KBM-7 (cell line): Measurements from ENCODE around the gene TNFRSF4.
"Not testable (repeated sequence)": the region's sequence is repeated elsewhere in the genome, so short reads cannot be mapped to it uniquely, and the experiment has no call there.

Experiments
- DNase-seq: peaks from one replicate; pipeline ENCODE4 v3.0.0-alpha.2; 2015
- in situ Hi-C: fragments of 300-500 bp; cut with MboI; formaldehyde crosslinking; loops from 2 replicates; pipeline ENCODE4 v1.14.3; 2020; ENCODE audit warnings: low sequenced_read_pairs, low pct_unique_long_range_greater_than_20kb, mixed read lengths

The TNFRSF4 gene

GRCh38 chr1:1197551-1198422 lies 16.2 kb downstream of the TNFRSF4 start:
- in situ Hi-C loops = no loop called here
- DNase-seq = no peak

GRCh38 chr1:1197188-1197500 lies 16.8 kb downstream of the TNFRSF4 start:
- in situ Hi-C loops = no loop called here
- DNase-seq = no peak

DNA sequence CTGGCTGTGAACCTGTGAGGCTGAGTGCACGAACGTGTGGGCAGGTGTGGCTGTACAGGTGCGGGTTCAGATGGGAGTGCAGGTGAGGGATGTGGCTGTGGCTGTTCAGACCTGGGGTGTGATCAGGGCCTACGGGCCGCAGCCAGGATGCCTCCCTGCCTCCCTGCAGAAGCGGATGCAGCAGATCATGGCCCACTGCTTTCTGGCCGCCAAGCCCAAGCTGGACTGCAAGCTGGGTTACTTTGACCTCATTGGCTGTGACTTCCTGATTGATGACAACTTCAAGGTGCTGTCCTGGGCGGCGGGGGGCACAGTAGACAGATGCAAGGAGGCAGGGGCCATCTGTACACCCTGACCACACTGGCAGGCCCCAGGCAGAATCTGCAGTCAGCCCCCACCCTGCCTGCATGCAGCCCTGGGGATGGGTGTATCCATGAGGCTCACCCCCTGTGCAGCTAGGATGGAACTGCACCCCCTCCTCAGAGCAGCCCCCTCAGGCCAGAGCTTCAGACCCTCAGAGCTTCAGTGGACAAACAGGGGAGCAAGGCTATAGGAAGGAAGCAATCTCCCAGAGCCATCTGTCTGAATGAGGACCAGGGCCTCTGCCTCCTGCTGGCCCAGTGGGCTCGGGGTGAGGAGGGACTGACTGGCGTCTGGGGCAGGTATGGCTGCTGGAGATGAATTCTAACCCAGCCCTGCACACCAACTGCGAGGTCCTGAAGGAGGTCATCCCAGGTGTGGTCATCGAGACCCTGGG lies 17.3 kb downstream of the TNFRSF4 start:
- in situ Hi-C loops = no loop called here
- no peak for DNase-seq

DNA sequence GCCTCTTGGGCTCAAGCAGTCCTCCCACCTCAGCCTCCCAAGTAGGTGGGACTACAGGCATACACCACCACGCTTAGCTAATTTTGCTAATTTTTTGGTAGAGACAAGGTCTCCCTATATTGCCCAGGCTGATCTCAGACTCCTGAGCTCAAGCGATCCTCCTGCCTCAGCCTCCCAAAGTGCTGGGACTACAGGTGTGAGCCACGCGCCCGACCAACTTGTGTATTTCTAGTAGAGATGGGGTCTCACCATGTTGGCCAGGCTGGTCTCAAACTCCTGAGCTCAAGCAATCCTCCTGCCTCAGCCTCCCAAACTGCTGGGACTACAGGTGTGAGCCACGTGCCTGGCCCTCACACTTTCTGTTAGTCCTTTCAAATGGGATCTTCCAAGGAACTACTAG lies 18.2 kb downstream of the TNFRSF4 start:
- DNase-seq, in situ Hi-C loops: not testable (repeated sequence)

- no peak for DNase-seq
- in situ Hi-C loops = no loop called here
Observed at GRCh38 chr1:1194723-1195122, 19.2 kb downstream of the TNFRSF4 start.

- DNase-seq = no peak
- in situ Hi-C loops = no loop called here
Observed at GRCh38 chr1:1191734-1192133, 22.2 kb downstream of the TNFRSF4 start.

GRCh38 chr1:1189111-1189510 lies 24.8 kb downstream of the TNFRSF4 start:
- in situ Hi-C loops = no loop called here
- peak; percentile 27 for DNase-seq

- DNase-seq = no peak
- in situ Hi-C loops = no loop called here
Observed at GRCh38 chr1:1187938-1188337, 26.0 kb downstream of the TNFRSF4 start.

- DNase-seq = no peak
- in situ Hi-C loops = no loop called here
Observed at GRCh38 chr1:1185101-1185765, 28.7 kb downstream of the TNFRSF4 start.

DNA sequence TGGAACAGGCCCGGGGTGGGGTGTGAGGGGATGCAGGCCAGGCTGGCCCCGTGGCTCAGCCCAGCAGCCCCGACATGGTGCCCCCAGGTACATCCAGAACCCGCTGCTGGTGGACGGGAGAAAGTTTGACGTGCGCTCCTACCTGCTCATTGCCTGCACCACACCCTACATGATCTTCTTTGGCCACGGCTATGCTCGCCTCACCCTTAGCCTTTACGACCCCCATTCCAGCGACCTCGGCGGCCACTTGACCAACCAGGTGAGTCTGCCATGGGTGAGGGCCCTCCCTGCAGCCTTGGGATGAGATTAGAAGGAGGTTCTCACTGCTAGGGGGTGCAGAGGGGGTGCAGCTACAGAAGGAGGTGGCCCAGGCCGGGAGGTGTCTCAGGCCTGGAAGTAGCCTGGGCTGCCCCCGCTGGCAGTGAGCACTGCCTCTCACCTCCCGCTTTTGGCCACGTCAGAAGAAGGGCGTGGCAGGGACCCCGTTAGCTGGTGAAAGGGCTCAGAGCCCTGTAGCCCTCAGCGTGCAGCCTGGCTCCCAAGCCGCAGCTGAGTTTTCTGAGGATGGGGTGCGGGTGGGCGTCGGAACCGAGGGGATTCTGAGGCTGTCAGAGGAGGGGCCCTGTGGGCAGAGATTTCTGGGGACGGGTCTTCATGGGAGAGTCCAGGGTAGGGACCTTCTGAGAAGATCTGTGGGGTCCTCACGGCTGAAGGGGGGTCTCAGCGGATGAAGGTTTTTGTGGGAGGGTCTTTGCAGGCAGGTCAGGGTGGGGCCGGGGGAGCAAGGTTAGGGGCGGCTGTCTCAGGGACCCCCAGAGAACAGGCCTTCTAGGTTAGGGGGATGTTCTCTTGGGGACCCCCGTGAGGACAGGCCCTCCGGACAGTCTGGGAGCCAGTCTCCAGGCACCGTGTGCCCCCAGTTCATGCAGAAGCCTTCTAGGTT lies 29.8 kb downstream of the TNFRSF4 start:
- DNase-seq = no peak
- in situ Hi-C loops = no loop called here

GRCh38 chr1:1183221-1183747 lies 30.7 kb downstream of the TNFRSF4 start:
- no peak for DNase-seq
- in situ Hi-C loops = no loop called here

DNA sequence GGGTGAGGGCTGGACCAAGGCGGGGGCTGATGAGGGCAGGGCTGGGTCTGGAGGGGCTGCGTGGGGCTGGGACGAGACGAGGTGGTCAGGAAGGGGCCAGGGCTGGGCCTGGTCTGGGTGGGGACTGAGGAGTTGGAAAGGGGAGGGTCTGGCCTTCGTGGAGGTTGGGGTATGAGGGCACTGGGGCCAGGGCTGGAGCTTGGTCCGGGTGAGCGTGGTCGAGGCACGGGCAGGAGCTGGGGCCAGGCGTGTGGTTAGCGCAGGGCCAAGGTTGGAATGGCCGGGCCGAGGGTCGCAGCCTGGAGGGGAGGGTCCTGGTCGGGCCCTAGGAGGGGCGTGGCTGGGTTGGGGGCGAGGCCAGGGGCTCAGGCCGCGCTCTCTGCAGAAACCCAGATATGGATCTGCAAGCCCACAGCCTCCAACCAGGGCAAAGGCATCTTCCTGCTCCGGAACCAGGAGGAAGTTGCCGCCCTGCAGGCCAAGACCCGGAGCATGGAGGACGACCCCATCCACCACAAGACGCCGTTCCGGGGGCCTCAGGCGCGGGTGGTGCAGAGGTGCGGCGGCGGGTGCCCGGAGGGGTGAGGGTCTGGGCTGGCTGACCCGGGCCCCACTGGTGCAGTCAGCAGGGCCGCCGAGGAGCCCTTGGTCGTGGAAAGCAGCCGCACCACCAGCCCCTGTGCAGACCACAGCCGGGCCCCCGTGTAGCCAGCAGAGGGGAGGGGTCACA lies 31.3 kb downstream of the TNFRSF4 start:
- DNase-seq = no peak
- in situ Hi-C loops = no loop called here

- in situ Hi-C loops = no loop called here
- DNase-seq = no peak
Observed at GRCh38 chr1:1181938-1182410, 32.0 kb downstream of the TNFRSF4 start.

DNA sequence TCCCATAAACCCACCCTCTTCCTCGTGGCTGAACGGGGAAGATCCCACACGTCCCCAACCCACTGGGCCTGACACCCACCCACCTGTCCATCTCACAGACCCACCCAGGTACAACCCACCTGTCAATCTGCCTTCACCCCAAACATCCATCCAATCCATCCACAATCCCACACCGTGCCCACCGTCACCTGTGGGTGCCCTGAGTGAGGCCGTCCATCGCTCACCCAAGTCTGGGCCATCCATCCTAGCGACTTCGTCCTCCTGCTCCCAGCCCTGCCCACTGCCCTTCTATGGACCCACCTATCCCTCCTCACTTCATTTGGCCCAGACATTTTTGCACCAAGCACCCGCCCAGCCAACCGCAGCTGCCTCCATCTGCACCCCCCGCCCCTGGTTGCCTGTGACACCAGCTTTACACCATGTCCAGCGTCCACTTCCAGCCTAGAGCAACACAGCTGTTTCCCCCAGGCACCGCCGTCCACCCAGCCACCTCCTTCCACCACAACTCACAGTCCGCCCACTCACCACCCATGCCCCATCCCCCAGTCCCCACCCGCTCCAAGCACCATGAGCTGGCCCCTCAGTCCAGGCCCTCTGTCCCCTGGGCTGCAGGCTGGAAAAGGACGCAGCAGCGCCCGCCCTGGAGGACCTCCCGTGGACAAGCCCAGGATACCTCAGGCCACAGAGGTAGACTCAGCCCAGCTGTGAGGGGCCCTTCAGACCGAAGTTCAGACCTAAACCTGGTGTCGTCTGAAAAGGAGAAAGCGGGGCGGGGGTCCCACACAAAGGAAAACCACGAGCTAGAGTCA lies 32.6 kb downstream of the TNFRSF4 start:
- in situ Hi-C loops = no loop called here
- no peak for DNase-seq

- DNase-seq = no peak
- in situ Hi-C loops = no loop called here
Observed at GRCh38 chr1:1179983-1180861, 33.7 kb downstream of the TNFRSF4 start.

DNA sequence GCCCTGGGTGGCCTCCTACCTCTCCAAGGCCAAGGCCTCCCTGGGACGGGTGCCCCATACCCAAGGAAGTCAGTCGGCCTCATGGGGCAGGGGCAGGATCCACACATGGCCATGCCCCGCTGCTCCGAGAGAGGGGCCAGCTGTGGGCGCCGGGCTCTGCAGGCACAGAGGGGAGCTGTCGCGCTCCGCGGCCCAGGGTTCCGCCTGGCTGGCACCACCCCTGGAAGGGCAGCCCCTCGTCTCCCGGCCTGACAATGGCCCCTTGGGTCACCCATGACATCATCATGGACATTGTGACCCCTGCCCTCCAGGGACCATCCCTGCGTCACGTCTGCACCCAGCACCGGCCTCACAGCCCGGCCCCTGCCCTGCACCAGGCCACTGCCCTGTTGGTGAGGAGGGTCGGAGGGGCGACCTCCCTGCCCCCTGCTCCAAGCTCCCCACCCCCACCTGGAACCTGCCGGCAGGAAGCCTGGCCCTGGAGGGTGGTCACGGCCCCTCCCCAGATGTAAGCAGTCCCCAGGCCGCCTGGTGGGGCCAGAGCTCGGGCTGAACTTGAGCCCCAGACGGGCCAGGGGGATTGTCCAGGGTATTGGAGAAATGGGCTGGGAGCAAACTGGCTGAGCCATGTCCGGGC lies 34.5 kb downstream of the TNFRSF4 start:
- in situ Hi-C loops = no loop called here
- no peak for DNase-seq
